HepG2 (cell line): ENCODE measurements around the gene TAF8. TPM values are rescaled to one million over a fixed set of nuclear protein-coding genes. Genes with fewer than 3 reads are reported as not detected.

ENCODE experiments used
- ELF4 ChIP-seq: sonication (generic); formaldehyde crosslinking; IDR thresholded peaks from 2 replicates; pipeline ENCODE4 v1.5.0; 2020; ENCODE audit warnings: missing genetic modification reagents, mild to moderate bottlenecking, moderate library complexity, borderline replicate concordance
- FOXK2 ChIP-seq: fragments of 450-650 bp; IDR thresholded peaks from 2 replicates; pipeline ENCODE4 v1.6.1; 2016
- IRF1 ChIP-seq: sonication (generic); formaldehyde crosslinking; IDR thresholded peaks from 2 replicates; pipeline ENCODE4 v1.4.0; 2020; ENCODE audit warnings: low read depth, mild to moderate bottlenecking, missing genetic modification reagents
- PRPF4 ChIP-seq: fragments of 200-400 bp; formaldehyde crosslinking; IDR thresholded peaks from 2 replicates; pipeline ENCODE4 v1.6.1; 2016; ENCODE audit warnings: low read length, low read depth; ENCODE audit not compliant: poor library complexity, severe bottlenecking
- RELA ChIP-seq: sonication (generic); formaldehyde crosslinking; IDR thresholded peaks from 2 replicates; pipeline ENCODE4 v1.4.0; 2020; ENCODE audit warnings: missing genetic modification reagents
- TP53 ChIP-seq: sonication (generic); formaldehyde crosslinking; conservative IDR thresholded peaks from 2 replicates; pipeline ENCODE4 v1.4.0; 2020; ENCODE audit warnings: missing genetic modification reagents
- ZBTB40 ChIP-seq, 2 experiments: fragments of 450-650 bp in 1 of 2; sonication (generic) in 1 of 2; formaldehyde crosslinking in 1 of 2; IDR thresholded peaks; 2 replicates each; pipeline versions ENCODE4 v1.6.1 to v1.8.0; 2016 to 2022; ENCODE audit warnings: antibody characterized with exemption in 1 of 2, mild to moderate bottlenecking in 1 of 2, missing genetic modification reagents in 1 of 2
- ZNF280B ChIP-seq: sonication (generic); formaldehyde crosslinking; IDR thresholded peaks from 2 replicates; pipeline ENCODE4 v1.5.0; 2020; ENCODE audit warnings: missing genetic modification reagents, mild to moderate bottlenecking, borderline replicate concordance
- ZNF337 ChIP-seq: sonication (generic); formaldehyde crosslinking; IDR thresholded peaks from 2 replicates; pipeline ENCODE4 v1.5.1; 2020; ENCODE audit warnings: missing genetic modification reagents, low read depth, mild to moderate bottlenecking, borderline replicate concordance
- ZNF614 ChIP-seq: IDR thresholded peaks from 2 replicates; pipeline ENCODE4 v1.6.1; 2018; ENCODE audit warnings: missing biosample characterization, missing genetic modification reagents, inconsistent platforms, borderline replicate concordance
- ZNF713 ChIP-seq: sonication (generic); formaldehyde crosslinking; IDR thresholded peaks from 2 replicates; pipeline ENCODE4 v1.4.0; 2020; ENCODE audit warnings: mild to moderate bottlenecking, missing genetic modification reagents
- ZNF761 ChIP-seq: sonication (generic); formaldehyde crosslinking; conservative IDR thresholded peaks from 2 replicates; pipeline ENCODE4 v1.4.0; 2020; ENCODE audit warnings: mild to moderate bottlenecking, missing genetic modification reagents
- ZSCAN20 ChIP-seq: sonication (generic); formaldehyde crosslinking; IDR thresholded peaks from 2 replicates; pipeline ENCODE4 v1.4.0; 2020; ENCODE audit warnings: missing genetic modification reagents, mild to moderate bottlenecking, borderline replicate concordance
- polyA plus RNA-seq, 8 experiments: library from polyadenylated mRNA; depleted of rRNA in 3 of 8; stranded (reverse) in 7 of 8; unstranded in 1 of 8; fragments of >200 nt; fragmentation: Illumina TruSeq in 4 of 8; extraction: Trizol in 4 of 8; gene quantifications; 2 replicates each; pipeline versions ENCODE4 v1.2.1 to v1.2.3, GENCODE V29; 2011 to 2016; ENCODE audit warnings: low read depth in 4 of 8, missing spikeins in 1 of 8, mixed read lengths in 1 of 8; ENCODE audit not compliant: insufficient read depth in 1 of 8
- total RNA-seq, 5 experiments: library from RNA; depleted of rRNA; stranded (reverse); fragments of >200 nt; fragmentation: Illumina TruSeq; extraction: Trizol; gene quantifications; 2 replicates each; pipeline ENCODE4 v1.2.3, GENCODE V29; 2016; ENCODE audit warnings: low read depth in 1 of 5

TAF8 gene
- total and polyA plus RNA-seq, 2 of the 13 experiments (the other 11 are each of a cell fraction or from before 2014, with no cell fraction given), result 25.2 to 25.8 TPM

GRCh38 chr6:42050297-42051267, at the start of gene TAF8 (continued):
- TF ChIP-seq ZBTB40 (IDR thresholded peaks at IDR 0.05) (no peak), ZBTB40 (CRISPR knock-in tag; IDR thresholded peaks at IDR 0.05) (peak; percentile 78; the same call in 1 of the 2 replicates), ELF4 (CRISPR knock-in tag) (no peak), ZNF761 (CRISPR knock-in tag) (peak; percentile 79; the same call in 1 of the 2 replicates), ZNF713 (0 out of 2 replicates have a peak, but pooled peaks have one; percentile 2), ZSCAN20 (no peak), ZNF614 (CRISPR knock-in tag) (no peak), RELA (CRISPR knock-in tag) (no peak), IRF1 (CRISPR knock-in tag) (0 out of 2 replicates have a peak, but pooled peaks have one; percentile 52), TP53 (CRISPR knock-in tag) (peak; percentile 87; the same call in 1 of the 2 replicates), ZNF337 (CRISPR knock-in tag) (no peak), FOXK2 (peak; percentile 45; the same call in 1 of the 2 replicates), PRPF4 (peak; percentile 36), ZNF280B (peak; percentile 82; the same call in 1 of the 2 replicates)
